GM19467 (cell line): Measurements from ENCODE around the gene EHBP1L1.
A peak's percentile ranks its signal among the peaks of the same experiment; 100 is the strongest.

Experiments
- ATAC-seq: cut with Tn5 transposase; IDR thresholded peaks from one replicate; pipeline ENCODE4 v1.9.1; 2021; ENCODE audit warnings: mild to moderate bottlenecking, moderate library complexity; ENCODE audit not compliant: unreplicated experiment

The EHBP1L1 gene

GRCh38 chr11:65546217-65546958, 29.5 kb upstream of the EHBP1L1 start:
- peak; percentile 68 for ATAC-seq

- no peak for ATAC-seq
Measured at GRCh38 chr11:65547446-65548125, 28.3 kb upstream of the EHBP1L1 start.

GRCh38 chr11:65548395-65548794, 27.5 kb upstream of the EHBP1L1 start:
- ATAC-seq, result no peak

- ATAC-seq, result no peak
Measured at GRCh38 chr11:65549096-65549495, 26.8 kb upstream of the EHBP1L1 start.

GRCh38 chr11:65551572-65552387, 24.1 kb upstream of the EHBP1L1 start:
- ATAC-seq, result no peak

- no peak for ATAC-seq
Measured at GRCh38 chr11:65552388-65552951, 23.4 kb upstream of the EHBP1L1 start.

- ATAC-seq, result no peak
Measured at GRCh38 chr11:65553301-65554001, 22.4 kb upstream of the EHBP1L1 start.

GRCh38 chr11:65554057-65554818, 21.6 kb upstream of the EHBP1L1 start:
- no peak for ATAC-seq

GRCh38 chr11:65554842-65555430, 20.9 kb upstream of the EHBP1L1 start:
- ATAC-seq, result no peak

GRCh38 chr11:65555693-65556231, 20.1 kb upstream of the EHBP1L1 start:
- ATAC-seq, result no peak

- no peak for ATAC-seq
Measured at GRCh38 chr11:65556470-65557279, 19.2 kb upstream of the EHBP1L1 start.

- ATAC-seq, result no peak
Measured at GRCh38 chr11:65557280-65558001, 18.4 kb upstream of the EHBP1L1 start.

- no peak for ATAC-seq
Measured at GRCh38 chr11:65558002-65558929, 17.6 kb upstream of the EHBP1L1 start, which contains the start of gene LTBP3. Gene LTBP3, minus strand, starts transcription at chr11:65558359. Its CDS starts 400 bp downstream, at chr11:65557959.

GRCh38 chr11:65558930-65559509, 16.8 kb upstream of the EHBP1L1 start:
- ATAC-seq, result no peak

- ATAC-seq, result no peak
Measured at GRCh38 chr11:65559535-65559934, 16.3 kb upstream of the EHBP1L1 start.

GRCh38 chr11:65559951-65560537, 15.8 kb upstream of the EHBP1L1 start:
- ATAC-seq, result no peak
